Neural cell (in vitro differentiated cells): ENCODE measurements around the gene TENM3.

Experiments used
- CTCF ChIP-seq: fragments of 450-650 bp; IDR thresholded peaks from 2 replicates; pipeline ENCODE4 v1.5.1; 2014; ENCODE audit warnings: antibody characterized with exemption, mild to moderate bottlenecking, moderate library complexity; ENCODE audit not compliant: poor library complexity, severe bottlenecking
- EZH2 ChIP-seq: fragments of 200-600, 300-800 bp; shearing (Covaris generic), sonication (generic); IDR thresholded peaks from 2 replicates; pipeline ENCODE4 v1.6.1; 2014; ENCODE audit warnings: antibody characterized with exemption, low read length, borderline replicate concordance, mild to moderate bottlenecking; ENCODE audit not compliant: insufficient read depth, poor library complexity, severe bottlenecking
- POLR2AphosphoS5 ChIP-seq: IDR thresholded peaks from 2 replicates; pipeline ENCODE4 v1.6.1; 2012
- RAD21 ChIP-seq: fragments of 450-650 bp; conservative IDR thresholded peaks from 2 replicates; pipeline ENCODE4 v1.6.1; 2014; ENCODE audit warnings: antibody characterized with exemption, mild to moderate bottlenecking, moderate library complexity
- REST ChIP-seq: IDR thresholded peaks from 2 replicates; pipeline ENCODE4 v1.6.1; 2012; ENCODE audit warnings: borderline replicate concordance
- SMC3 ChIP-seq: fragments of 450-650 bp; conservative IDR thresholded peaks from 2 replicates; pipeline ENCODE4 v1.6.1; 2014; ENCODE audit warnings: antibody characterized with exemption, mild to moderate bottlenecking, moderate library complexity; ENCODE audit not compliant: poor library complexity

GRCh38 chr4:182576601-182577289 is 333.5 kb downstream of the TENM3 start:
- TF ChIP-seq CTCF = no peak
- TF ChIP-seq EZH2 = no peak
- no peak for TF ChIP-seq POLR2AphosphoS5
- no peak for TF ChIP-seq REST
- no peak for TF ChIP-seq SMC3
- no peak for TF ChIP-seq RAD21
